ENCODE results near the gene SULT4A1.

SULT4A1 gene

GRCh38 chr22:43789452-43789851, 72.9 kb downstream of the SULT4A1 start:
- no peaks in the 10 kb centered on the region for H3K79me2 ChIP-seq (ENCODE audit: low read length)
- no peaks in the 10 kb centered on the region for H3K9me2 ChIP-seq (replicated peaks; ENCODE audit: insufficient read depth, low read length)
- no peak for TF ChIP-seq EZH2phosphoT487 (IDR thresholded peaks at IDR 0.05; ENCODE audit: low read length)
- TF ChIP-seq EZH2 (optimal IDR thresholded peaks at IDR 0.05; ENCODE audit: low read depth, low read length), result no peak
- TF ChIP-seq CTCF (IDR thresholded peaks at IDR 0.05; ENCODE audit: low read length), result no peak
- H3K27ac ChIP-seq (ENCODE audit: low read length), result no peak overlapping the region
- H3K4me3 ChIP-seq (ENCODE audit: low read length), result no peak overlapping the region
- no peaks in the 10 kb centered on the region for H3K36me3 ChIP-seq (replicated peaks; ENCODE audit: insufficient read depth, low read length)
- DNase-seq, result no peak
- no peaks in the 10 kb centered on the region for H3F3A ChIP-seq (ENCODE audit: insufficient read depth, low read length)
- no peak overlapping the region for H3K9ac ChIP-seq (ENCODE audit: low read length)
- no peak overlapping the region for H3K4me2 ChIP-seq (ENCODE audit: low read depth, low read length)
- no peak overlapping the region for H2AFZ ChIP-seq (ENCODE audit: low read length)
- H3K9me3 ChIP-seq (replicated peaks; ENCODE audit: insufficient read depth, low read length), result no peaks in the 10 kb centered on the region
- no peaks in the 10 kb centered on the region for H3K4me1 ChIP-seq (ENCODE audit: low read length)
- no peaks in the 10 kb centered on the region; the same call in 1 of the 2 replicates for H3K27me3 ChIP-seq (replicated peaks; ENCODE audit: insufficient read depth, low read length)
- no peaks in the 10 kb centered on the region for H4K20me1 ChIP-seq (ENCODE audit: insufficient read depth, low read length)

- no peaks in the 10 kb centered on the region for H4K20me1 ChIP-seq (ENCODE audit: insufficient read depth, low read length)
- H3K79me2 ChIP-seq (ENCODE audit: low read length), result no peaks in the 10 kb centered on the region
- H2AFZ ChIP-seq (ENCODE audit: low read length), result no peak overlapping the region
- H3K9me2 ChIP-seq (replicated peaks; ENCODE audit: insufficient read depth, low read length), result no peaks in the 10 kb centered on the region
- H3F3A ChIP-seq (ENCODE audit: insufficient read depth, low read length), result no peaks in the 10 kb centered on the region
- TF ChIP-seq EZH2phosphoT487 (IDR thresholded peaks at IDR 0.05; ENCODE audit: low read length), result no peak
- no peak for TF ChIP-seq CTCF (IDR thresholded peaks at IDR 0.05; ENCODE audit: low read length)
- TF ChIP-seq EZH2 (optimal IDR thresholded peaks at IDR 0.05; ENCODE audit: low read depth, low read length), result no peak
- H3K4me3 ChIP-seq (ENCODE audit: low read length), result no peak overlapping the region
- no peaks in the 10 kb centered on the region for H3K4me1 ChIP-seq (ENCODE audit: low read length)
- no peaks in the 10 kb centered on the region; the same call in 1 of the 2 replicates for H3K27me3 ChIP-seq (replicated peaks; ENCODE audit: insufficient read depth, low read length)
- H3K36me3 ChIP-seq (replicated peaks; ENCODE audit: insufficient read depth, low read length), result no peaks in the 10 kb centered on the region
- no peak overlapping the region for H3K9ac ChIP-seq (ENCODE audit: low read length)
- H3K9me3 ChIP-seq (replicated peaks; ENCODE audit: insufficient read depth, low read length), result no peaks in the 10 kb centered on the region
- no peak overlapping the region for H3K27ac ChIP-seq (ENCODE audit: low read length)
- DNase-seq, result no peak
- H3K4me2 ChIP-seq (ENCODE audit: low read depth, low read length), result no peak overlapping the region
These were observed 78.5 kb downstream of the SULT4A1 start for GRCh38 chr22:43783777-43784176.

- Histone ChIP-seq H3K9me3 (replicated peaks; ENCODE audit: insufficient read depth, low read length) (no peaks in the 10 kb centered on the region), H3K9me2 (replicated peaks; ENCODE audit: insufficient read depth, low read length) (no peaks in the 10 kb centered on the region), H3K9ac (ENCODE audit: low read length) (no peak overlapping the region), H2AFZ (ENCODE audit: low read length) (no peak overlapping the region), H3K4me3 (ENCODE audit: low read length) (no peak overlapping the region), H3K79me2 (ENCODE audit: low read length) (no peaks in the 10 kb centered on the region), H3K4me1 (ENCODE audit: low read length) (no peaks in the 10 kb centered on the region), H4K20me1 (ENCODE audit: insufficient read depth, low read length) (no peaks in the 10 kb centered on the region), H3K27ac (ENCODE audit: low read length) (no peak overlapping the region), H3K4me2 (ENCODE audit: low read depth, low read length) (no peak overlapping the region), H3F3A (ENCODE audit: insufficient read depth, low read length) (no peaks in the 10 kb centered on the region), H3K36me3 (replicated peaks; ENCODE audit: insufficient read depth, low read length) (no peaks in the 10 kb centered on the region), H3K27me3 (replicated peaks; ENCODE audit: insufficient read depth, low read length) (no peaks in the 10 kb centered on the region; the same call in 1 of the 2 replicates)
- TF ChIP-seq EZH2phosphoT487 (IDR thresholded peaks at IDR 0.05; ENCODE audit: low read length), result no peak
- no peak for TF ChIP-seq CTCF (IDR thresholded peaks at IDR 0.05; ENCODE audit: low read length)
- TF ChIP-seq EZH2 (optimal IDR thresholded peaks at IDR 0.05; ENCODE audit: low read depth, low read length), result no peak
- no peak for DNase-seq
These were observed 79.9 kb downstream of the SULT4A1 start for GRCh38 chr22:43782448-43782847.
